Measurements from ENCODE around the gene COL15A1.

The COL15A1 gene

GRCh38 chr9:99015448-99015847 is 71.7 kb downstream of the COL15A1 start:
- no peak for DNase-seq (ENCODE audit: low spot score)

GRCh38 chr9:99015890-99016289 is 72.2 kb downstream of the COL15A1 start:
- no peak for DNase-seq (ENCODE audit: low spot score)

GRCh38 chr9:99016681-99017387 is 73.1 kb downstream of the COL15A1 start:
- no peak for DNase-seq (ENCODE audit: low spot score)

- no peak for DNase-seq (ENCODE audit: low spot score)
These were observed 74.9 kb downstream of the COL15A1 start for GRCh38 chr9:99018653-99019052.

- DNase-seq (ENCODE audit: low spot score), result no peak
These were observed 76.0 kb downstream of the COL15A1 start for GRCh38 chr9:99019510-99020331.

- DNase-seq (ENCODE audit: low spot score), result no peak
These were observed 77.2 kb downstream of the COL15A1 start for GRCh38 chr9:99020786-99021436.

- DNase-seq (ENCODE audit: low spot score), result no peak
These were observed 77.8 kb downstream of the COL15A1 start for GRCh38 chr9:99021512-99021911.

- DNase-seq (ENCODE audit: low spot score), result no peak
These were observed 79.5 kb downstream of the COL15A1 start for GRCh38 chr9:99023231-99023630.

GRCh38 chr9:99023831-99024230 is 80.1 kb downstream of the COL15A1 start:
- DNase-seq (ENCODE audit: low spot score), result no peak

- no peak for DNase-seq (ENCODE audit: low spot score)
These were observed 81.3 kb downstream of the COL15A1 start for GRCh38 chr9:99024959-99025358.

GRCh38 chr9:99025616-99026270 is 82.0 kb downstream of the COL15A1 start:
- no peak for DNase-seq (ENCODE audit: low spot score)

GRCh38 chr9:99026271-99026955 is 82.7 kb downstream of the COL15A1 start:
- DNase-seq (ENCODE audit: low spot score), result no peak

GRCh38 chr9:99026956-99027298 is 83.2 kb downstream of the COL15A1 start:
- no peak for DNase-seq (ENCODE audit: low spot score)

- no peak for DNase-seq (ENCODE audit: low spot score)
These were observed 83.7 kb downstream of the COL15A1 start for GRCh38 chr9:99027443-99027842.

- DNase-seq (ENCODE audit: low spot score), result no peak
These were observed 85.5 kb downstream of the COL15A1 start for GRCh38 chr9:99029083-99029645.

- DNase-seq (ENCODE audit: low spot score), result no peak
These were observed 86.4 kb downstream of the COL15A1 start for GRCh38 chr9:99030092-99030511.

GRCh38 chr9:99030610-99031109 is 87.0 kb downstream of the COL15A1 start:
- no peak for DNase-seq (ENCODE audit: low spot score)

GRCh38 chr9:99031319-99031718 is 87.6 kb downstream of the COL15A1 start:
- no peak for DNase-seq (ENCODE audit: low spot score)

GRCh38 chr9:99031994-99032393 is 88.3 kb downstream of the COL15A1 start:
- no peak for DNase-seq (ENCODE audit: low spot score)

- no peak for DNase-seq (ENCODE audit: low spot score)
These were observed 90.4 kb downstream of the COL15A1 start for GRCh38 chr9:99034149-99034548.

GRCh38 chr9:99035313-99035712 is 91.6 kb downstream of the COL15A1 start:
- no peak for DNase-seq (ENCODE audit: low spot score)
